ENCODE results near the gene GNAQ.

GRCh38 chr9:77981332-77981731 lies 50.3 kb downstream of the GNAQ start:
- TF ChIP-seq CHD4 (IDR thresholded peaks at IDR 0.05; ENCODE audit: borderline replicate concordance) = no peak
- TF ChIP-seq CTCF (IDR thresholded peaks at IDR 0.05) = no peak
- no peak for TF ChIP-seq MAZ (IDR thresholded peaks at IDR 0.05; ENCODE audit: borderline replicate concordance, low read depth, low read length)
- no peak for TF ChIP-seq KDM1A (IDR thresholded peaks at IDR 0.05; ENCODE audit: low read depth)
- TF ChIP-seq RAD21 (conservative IDR thresholded peaks at IDR 0.05 in 1 of 2, IDR thresholded peaks at IDR 0.05 in 1 of 2) = no peak
- TF ChIP-seq FOSL2 (IDR thresholded peaks at IDR 0.05) = no peak
- TF ChIP-seq FOSL2 (CRISPR knock-in tag; IDR thresholded peaks at IDR 0.05) = no peak
- TF ChIP-seq ZNF302 (CRISPR knock-in tag; IDR thresholded peaks at IDR 0.05) = no peak
